SHP77 treated with DMSO at 0.1 percent for 48 hours (cell line): ENCODE data around the gene PTBP3.
"Not testable (repeated sequence)": the region's sequence is repeated elsewhere in the genome, so short reads cannot be mapped to it uniquely, and the experiment has no call there.

Experiments
- DNase-seq: peaks from one replicate; lab custom pipeline; 2025; lab: John Stamatoyannopoulos, UW

Gene PTBP3

GRCh38 chr9:112322701-112323377 is 10.6 kb downstream of the PTBP3 start:
- DNase-seq, result no peak

- DNase-seq, result no peak
Measured at GRCh38 chr9:112316258-112316943, 17.0 kb downstream of the PTBP3 start.

GRCh38 chr9:112315331-112316257 is 17.8 kb downstream of the PTBP3 start:
- DNase-seq, result no peak

DNA sequence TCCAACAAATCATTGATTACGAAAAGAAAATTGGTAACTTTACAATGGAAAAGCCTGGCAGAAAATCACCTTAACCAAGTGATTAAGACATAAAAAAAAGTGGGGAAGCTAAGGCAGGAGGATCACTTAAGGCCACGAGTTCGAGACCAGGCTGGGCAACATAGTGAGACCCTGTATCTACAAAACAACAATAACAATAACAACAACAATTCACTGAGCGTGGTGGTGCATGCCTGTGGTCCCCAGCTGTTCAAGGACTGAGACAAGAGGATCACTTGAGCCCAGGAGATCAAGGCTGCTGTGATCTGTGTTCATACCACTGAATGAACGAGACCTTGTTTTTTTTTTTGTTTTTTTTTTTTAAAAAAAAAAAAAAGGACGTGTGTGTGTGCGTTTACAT is 21.3 kb downstream of the PTBP3 start:
- DNase-seq, result no peak

- DNase-seq, result no peak
Measured at GRCh38 chr9:112311497-112311896, 21.9 kb downstream of the PTBP3 start.

GRCh38 chr9:112310826-112311225 is 22.6 kb downstream of the PTBP3 start:
- no peak for DNase-seq

- peak; percentile 53 for DNase-seq
Measured at GRCh38 chr9:112308588-112308987, 24.8 kb downstream of the PTBP3 start.

DNA sequence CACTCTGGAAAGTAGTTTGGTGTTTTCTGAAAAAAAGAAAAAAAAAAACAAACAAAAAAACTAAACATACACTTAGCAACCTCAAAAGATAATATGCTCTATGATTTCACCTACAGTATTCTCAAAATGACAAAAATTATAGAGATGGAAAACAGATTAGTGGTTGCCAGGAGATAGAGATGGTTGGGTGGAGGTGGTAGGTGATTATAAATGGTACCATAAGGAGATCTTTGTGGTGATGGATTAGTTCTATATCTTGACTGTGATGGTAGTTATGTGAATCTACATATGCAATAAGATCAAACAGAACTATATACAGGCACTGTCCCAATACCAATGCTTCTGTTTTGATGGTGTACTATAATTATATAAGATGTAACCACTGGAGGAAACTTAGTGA is 32.0 kb downstream of the PTBP3 start:
- no peak for DNase-seq

DNA sequence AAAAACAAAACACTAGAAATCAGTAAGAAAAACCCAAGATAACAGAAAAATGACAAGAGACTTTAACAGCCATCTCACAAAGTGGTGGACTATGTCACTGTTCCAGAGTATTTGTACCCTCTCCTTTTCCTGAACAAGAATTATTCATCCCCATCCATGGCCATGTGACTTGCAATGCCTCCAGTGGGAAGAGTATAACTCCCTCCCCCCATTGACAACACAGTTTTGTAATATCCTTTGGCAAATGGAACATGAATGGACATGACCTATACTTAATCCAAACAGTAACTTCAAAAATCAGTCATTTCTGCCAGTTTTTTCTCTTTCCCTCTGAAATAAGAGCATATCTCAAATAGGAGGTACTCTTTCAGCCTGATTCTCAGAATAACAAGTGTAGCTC is 33.9 kb downstream of the PTBP3 start:
- no peak for DNase-seq

DNA sequence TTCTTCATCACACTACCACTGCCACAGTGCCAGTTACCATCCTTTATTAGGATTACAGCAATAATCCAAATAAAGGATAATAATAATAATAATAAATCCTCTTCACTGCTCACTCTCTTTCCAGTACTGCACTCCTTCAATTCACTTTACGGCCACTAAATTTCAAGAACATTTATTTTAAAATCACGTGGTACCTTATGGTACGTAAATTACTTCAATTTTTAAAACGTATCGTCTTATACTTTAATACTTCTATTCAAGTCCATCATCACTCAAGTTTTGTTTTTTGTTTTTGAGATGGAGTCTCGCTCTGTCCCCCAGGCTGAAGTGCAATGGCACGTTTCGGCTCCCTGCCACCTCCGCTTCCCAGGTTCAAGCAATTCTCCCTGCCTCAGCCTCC is 36.5 kb downstream of the PTBP3 start:
- DNase-seq, result no peak

DNA sequence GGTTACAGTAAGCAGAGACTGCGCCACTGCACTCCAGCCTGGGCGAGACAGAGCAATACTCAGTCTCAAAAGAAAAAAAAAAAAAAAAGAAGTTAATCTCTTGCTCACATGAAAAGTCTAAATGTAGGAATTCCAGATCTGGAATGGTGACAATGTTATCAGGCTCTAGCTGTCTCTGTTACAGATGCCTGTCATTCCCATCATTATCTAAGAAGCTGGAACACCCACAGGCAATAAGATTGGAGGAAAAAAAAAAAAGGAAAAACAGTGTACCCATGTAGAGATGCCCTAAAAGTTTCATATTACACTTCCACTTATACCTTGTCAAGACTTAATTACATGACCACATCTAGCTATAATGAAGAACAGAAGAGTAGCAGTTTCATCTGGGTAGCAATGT is 38.2 kb downstream of the PTBP3 start:
- DNase-seq, result no peak

GRCh38 chr9:112288029-112288428 is 45.4 kb downstream of the PTBP3 start:
- no peak for DNase-seq

DNA sequence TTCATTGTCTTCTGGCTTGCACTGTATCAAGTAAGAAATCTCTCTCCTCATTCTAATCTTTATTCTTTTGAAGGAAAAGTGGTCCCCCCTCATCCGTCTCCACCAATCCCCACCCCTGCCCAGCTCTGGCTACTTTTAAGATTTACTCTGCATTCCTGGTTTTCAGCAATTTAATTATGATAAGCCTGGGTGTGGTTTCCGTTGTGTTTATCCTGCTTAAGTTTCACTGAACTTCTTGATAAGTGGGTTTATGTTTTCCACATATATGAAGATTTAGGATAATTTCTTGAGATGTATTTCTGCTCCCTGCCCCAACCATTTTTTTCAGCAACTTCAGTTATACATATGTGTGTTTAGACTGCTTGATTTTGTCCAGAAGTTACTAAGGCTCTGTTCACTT is 46.5 kb downstream of the PTBP3 start:
- no peak for DNase-seq

DNA sequence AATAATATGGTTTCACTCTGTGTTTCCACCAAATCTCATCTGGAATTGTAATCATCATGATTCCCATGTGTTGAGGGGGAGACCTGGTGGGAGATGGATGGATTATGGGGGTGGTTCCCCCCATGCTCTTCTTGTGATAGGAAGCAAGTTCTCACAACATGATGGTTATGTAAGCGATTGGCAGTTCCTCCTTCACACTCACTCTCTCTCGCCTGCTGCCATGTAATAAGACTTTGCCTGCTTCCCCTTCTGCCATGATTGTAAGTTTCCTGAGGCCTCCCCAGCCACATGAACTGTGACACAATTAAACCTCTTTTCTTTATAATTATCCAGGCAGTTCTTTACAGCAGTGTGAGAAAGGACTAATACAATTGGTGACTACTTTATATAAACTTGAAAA is 48.4 kb downstream of the PTBP3 start:
- no peak for DNase-seq

GRCh38 chr9:112283582-112284253 is 49.7 kb downstream of the PTBP3 start:
- DNase-seq, result no peak

DNA sequence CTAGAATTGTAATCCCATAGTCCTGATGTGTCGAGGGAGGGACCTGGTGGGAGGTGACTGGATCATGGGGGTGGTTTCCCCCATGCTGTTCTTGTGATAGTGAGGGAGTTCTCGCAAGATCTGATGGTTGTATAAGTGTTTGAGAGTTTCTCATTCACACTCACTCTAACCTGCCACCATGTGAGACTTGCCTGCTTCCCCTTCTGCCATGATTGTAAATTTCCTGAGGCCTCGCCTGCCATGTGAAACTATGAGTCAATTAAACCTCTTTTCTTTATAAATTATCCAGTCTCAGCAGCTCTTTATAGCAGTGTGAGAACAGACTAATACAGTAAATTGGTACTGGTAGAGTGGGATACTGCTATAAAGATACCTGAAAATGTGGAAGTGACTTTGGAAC is 50.6 kb downstream of the PTBP3 start:
- not testable (repeated sequence) for DNase-seq

DNA sequence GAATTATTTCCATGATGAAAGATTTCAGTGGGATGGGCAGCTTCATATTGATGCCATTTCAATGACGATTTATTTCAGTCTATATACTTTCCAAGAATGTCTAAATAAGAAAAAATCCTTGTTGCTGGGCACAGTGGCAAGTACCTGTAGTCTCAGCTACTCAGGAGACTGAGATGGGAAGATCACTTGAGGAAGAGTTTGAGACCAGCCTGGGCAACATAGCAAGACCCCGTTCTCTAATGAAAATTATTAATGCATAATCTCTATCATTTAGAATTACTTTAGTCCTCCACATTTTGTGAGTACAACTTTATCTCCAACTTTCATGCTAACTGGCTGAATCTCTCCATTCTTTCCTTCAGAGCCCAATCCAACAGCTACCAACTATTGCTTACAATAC is 52.5 kb downstream of the PTBP3 start:
- no peak for DNase-seq

GRCh38 chr9:112279501-112279900 is 53.9 kb downstream of the PTBP3 start:
- no peak for DNase-seq

GRCh38 chr9:112278152-112278551 is 55.3 kb downstream of the PTBP3 start:
- DNase-seq, result no peak

DNA sequence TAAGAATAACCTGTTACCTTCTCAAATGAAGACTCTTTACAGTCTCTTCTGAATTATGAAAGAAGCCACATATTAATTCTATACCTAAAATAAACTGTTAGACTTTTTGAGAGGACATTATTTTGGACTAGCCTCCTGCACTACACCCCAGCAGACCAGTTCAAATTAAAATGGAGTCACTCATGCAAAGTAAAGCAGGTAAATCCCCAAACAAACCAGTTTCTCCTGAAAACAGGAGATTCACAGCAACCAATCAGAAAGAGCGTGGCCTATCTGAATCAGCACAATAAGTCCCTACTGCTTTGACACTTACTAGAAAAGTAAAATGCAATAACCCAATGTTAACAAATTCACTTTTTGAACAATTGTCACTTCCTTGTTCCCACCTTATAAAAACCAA is 58.8 kb downstream of the PTBP3 start:
- no peak for DNase-seq

- DNase-seq, result no peak
Measured at GRCh38 chr9:112273876-112274275, 59.5 kb downstream of the PTBP3 start.

DNA sequence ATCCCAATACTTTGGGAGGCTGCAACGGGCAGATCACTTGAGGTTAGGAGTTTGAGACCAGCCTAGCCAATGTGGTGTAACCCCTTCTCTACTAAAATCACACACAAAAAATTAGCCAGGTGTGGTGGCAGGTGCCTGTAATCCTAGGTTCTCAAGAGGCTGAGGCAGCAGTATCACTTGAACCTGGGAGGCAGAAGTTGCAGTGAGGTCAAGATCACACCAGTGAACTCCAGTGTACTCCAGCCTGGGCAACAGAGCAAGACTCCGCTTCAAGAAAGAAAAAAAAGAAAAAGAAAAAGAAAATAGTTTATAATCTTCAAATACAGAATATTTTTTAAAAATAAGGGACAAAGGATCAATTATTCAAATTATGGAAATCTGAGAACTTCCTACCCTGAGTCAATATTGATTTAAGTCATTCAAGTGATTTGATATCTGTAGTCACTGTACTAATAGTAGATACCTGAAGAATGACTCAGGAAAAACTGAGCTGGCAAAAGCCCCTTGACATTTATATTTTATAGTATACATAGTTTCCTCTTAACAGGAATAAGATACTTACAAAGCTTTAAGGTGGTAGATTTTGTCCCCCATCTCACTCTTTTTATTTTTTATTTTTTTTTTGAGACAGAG is 61.8 kb downstream of the PTBP3 start:
- no peak for DNase-seq
